ENCODE results near the gene B4GALNT2. TPM values are rescaled to one million over a fixed set of nuclear protein-coding genes. Genes with fewer than 3 reads are reported as not detected.
A peak's percentile ranks its signal among the peaks of the same experiment; 100 is the strongest.
"Not testable (repeated sequence)": the region's sequence is repeated elsewhere in the genome, so short reads cannot be mapped to it uniquely, and the experiment has no call there.

Gene B4GALNT2
- total and polyA plus RNA-seq, 2 of the 13 experiments (the other 11 are each of a cell fraction or from before 2014, with no cell fraction given): not detected

DNA sequence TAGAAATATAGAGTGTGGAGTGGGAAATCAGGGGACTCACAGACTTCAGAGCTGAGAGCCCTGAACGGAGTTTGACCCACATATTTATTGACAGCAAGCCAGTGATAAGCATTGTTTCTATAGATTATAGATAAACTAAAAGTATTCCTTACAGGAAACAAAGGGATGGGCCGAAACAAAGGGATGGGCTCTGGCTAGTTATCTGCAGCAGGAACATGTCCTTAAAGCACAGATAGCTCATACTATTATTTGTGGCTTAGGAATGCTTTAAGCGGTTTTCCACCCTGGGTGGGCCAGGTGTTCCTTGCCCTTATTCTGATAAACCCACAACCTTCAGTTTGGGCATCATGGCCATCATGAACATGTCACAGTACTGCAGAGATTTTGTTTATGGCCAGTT is 38.1 kb downstream of the B4GALNT2 start:
- TF ChIP-seq ZNF761 (CRISPR knock-in tag; conservative IDR thresholded peaks at IDR 0.05): peak; percentile 95
- H2AFZ ChIP-seq (ENCODE audit: low read length); ATAC-seq; FAIRE-seq; CTCF ChIA-PET (ENCODE audit: low intra/inter-chr PET ratio, low total read pairs); intact Hi-C loops (cut with micrococcal nuclease; ENCODE audit: unreplicated experiment); H3K4me1 ChIP-seq (ENCODE audit: insufficient read depth, low read length); H4K20me1 ChIP-seq (ENCODE audit: insufficient read depth, low read length); H3K27ac ChIP-seq (ENCODE audit: extremely low read length, insufficient read depth, low read length); DNase-seq (ENCODE audit: low spot score); H3K9ac ChIP-seq (ENCODE audit: insufficient read depth, low read depth, low read length); in situ Hi-C loops (cut with HindIII; ENCODE audit: extremely low pct_ligation_motif_present, low pct_unique_long_range_greater_than_20kb); H3K4me2 ChIP-seq (ENCODE audit: low read depth, low read length); BruUV-seq (replicated peaks); H3K36me3 ChIP-seq (replicated peaks in 1 of 2; ENCODE audit: control insufficient read depth in 1 of 2, insufficient read depth in 2 of 2, low read length in 2 of 2); H3K4me3 ChIP-seq (replicated peaks in 1 of 3; ENCODE audit: insufficient read depth in 1 of 3, low read depth in 2 of 3, low read length in 3 of 3); H3K79me2 ChIP-seq (ENCODE audit: insufficient read depth, low read length): not testable (repeated sequence)
- Histone ChIP-seq H3K27me3 (ENCODE audit: control insufficient read depth in 1 of 2, insufficient read depth in 2 of 2, low read length in 2 of 2) (peaks cover 2 to 28% of the 10 kb centered on the region in 2 experiments; a peak in 3 of 5 replicates), H3K9me3 (ENCODE audit: low read length) (peaks cover 12% of the 10 kb centered on the region)
- WGBS (ENCODE audit: low lambda C conversion rate): 6% methylated on average over 3 of the region's 3 CpGs
- POLR2A ChIA-PET: interaction anchor here (1.3 kb wide), 1 partner anchor 22 kb away, joined by 3 read pairs; no protein-coding TSS in a partner anchor

DNA sequence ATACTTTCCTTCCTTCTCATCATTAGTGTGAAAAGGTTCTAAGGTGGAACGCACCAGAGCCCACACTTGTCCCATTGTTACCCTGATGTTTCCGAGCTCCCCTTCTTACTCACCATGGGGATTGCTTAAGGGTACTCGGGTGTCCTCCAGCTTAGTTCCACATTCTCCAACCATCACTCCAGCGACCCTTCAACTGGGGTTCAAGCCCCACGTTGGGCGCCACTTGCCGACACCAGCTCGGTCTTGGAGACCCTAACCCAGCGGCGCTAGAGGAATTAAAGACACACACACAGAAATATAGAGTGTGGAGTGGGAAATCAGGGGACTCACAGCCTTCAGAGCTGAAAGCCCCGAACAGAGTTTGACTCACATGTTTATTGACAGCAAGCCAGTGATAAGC is 43.4 kb downstream of the B4GALNT2 start:
- ATAC-seq; H3K9ac ChIP-seq (ENCODE audit: insufficient read depth, low read depth, low read length); H4K20me1 ChIP-seq (ENCODE audit: insufficient read depth, low read length); H2AFZ ChIP-seq (ENCODE audit: low read length); H3K4me2 ChIP-seq (ENCODE audit: low read depth, low read length); H3K27ac ChIP-seq (ENCODE audit: extremely low read length, insufficient read depth, low read length); H3K4me1 ChIP-seq (ENCODE audit: insufficient read depth, low read length); in situ Hi-C loops (cut with HindIII; ENCODE audit: extremely low pct_ligation_motif_present, low pct_unique_long_range_greater_than_20kb); H3K27me3 ChIP-seq (ENCODE audit: control insufficient read depth in 1 of 2, insufficient read depth in 2 of 2, low read length in 2 of 2); FAIRE-seq; H3K36me3 ChIP-seq (replicated peaks in 1 of 2; ENCODE audit: control insufficient read depth in 1 of 2, insufficient read depth in 2 of 2, low read length in 2 of 2); CTCF ChIA-PET (ENCODE audit: low intra/inter-chr PET ratio, low total read pairs); intact Hi-C loops (cut with micrococcal nuclease; ENCODE audit: unreplicated experiment); POLR2A ChIA-PET; DNase-seq (ENCODE audit: low spot score); H3K79me2 ChIP-seq (ENCODE audit: insufficient read depth, low read length); BruUV-seq (replicated peaks); H3K4me3 ChIP-seq (replicated peaks in 1 of 3; ENCODE audit: insufficient read depth in 1 of 3, low read depth in 2 of 3, low read length in 3 of 3): not testable (repeated sequence)
- 48% methylated on average over 11 of the region's 11 CpGs for WGBS (ENCODE audit: low lambda C conversion rate)
- H3K9me3 ChIP-seq (ENCODE audit: low read length): peaks cover 30% of the 10 kb centered on the region
- TF ChIP-seq, protein P1, sequence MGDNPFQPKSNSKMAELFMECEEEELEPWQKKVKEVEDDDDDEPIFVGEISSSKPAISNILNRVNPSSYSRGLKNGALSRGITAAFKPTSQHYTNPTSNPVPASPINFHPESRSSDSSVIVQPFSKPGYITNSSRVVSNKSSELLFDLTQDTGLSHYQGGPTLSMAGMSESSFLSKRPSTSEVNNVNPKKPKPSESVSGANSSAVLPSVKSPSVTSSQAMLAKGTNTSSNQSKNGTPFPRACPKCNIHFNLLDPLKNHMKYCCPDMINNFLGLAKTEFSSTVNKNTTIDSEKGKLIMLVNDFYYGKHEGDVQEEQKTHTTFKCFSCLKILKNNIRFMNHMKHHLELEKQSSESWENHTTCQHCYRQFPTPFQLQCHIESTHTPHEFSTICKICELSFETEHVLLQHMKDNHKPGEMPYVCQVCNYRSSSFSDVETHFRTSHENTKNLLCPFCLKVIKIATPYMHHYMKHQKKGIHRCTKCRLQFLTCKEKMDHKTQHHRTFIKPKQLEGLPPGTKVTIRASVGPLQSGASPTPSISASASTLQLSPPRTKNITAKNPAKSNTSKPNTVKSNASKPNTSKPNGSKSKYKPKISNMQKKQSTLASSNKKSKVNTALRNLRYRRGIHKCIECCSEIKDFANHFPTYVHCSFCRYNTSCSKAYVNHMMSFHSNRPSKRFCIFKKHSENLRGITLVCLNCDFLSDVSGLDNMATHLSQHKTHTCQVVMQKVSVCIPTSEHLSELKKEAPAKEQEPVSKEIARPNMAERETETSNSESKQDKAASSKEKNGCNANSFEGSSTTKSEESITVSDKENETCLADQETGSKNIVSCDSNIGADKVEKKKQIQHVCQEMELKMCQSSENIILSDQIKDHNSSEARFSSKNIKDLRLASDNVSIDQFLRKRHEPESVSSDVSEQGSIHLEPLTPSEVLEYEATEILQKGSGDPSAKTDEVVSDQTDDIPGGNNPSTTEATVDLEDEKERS (CRISPR knock-in tag; IDR thresholded peaks at IDR 0.05): 0 out of 2 replicates have a peak, but pooled peaks have one; percentile 41
